ENCODE measurements around the gene EPYC. TPM values are rescaled to one million over a fixed set of nuclear protein-coding genes. Genes with fewer than 3 reads are reported as not detected.
A peak's percentile ranks its signal among the peaks of the same experiment; 100 is the strongest.

The EPYC gene
- total and polyA plus RNA-seq, 10 of the 15 experiments (the other 5 are each of a cell fraction or from before 2014, with no cell fraction given): not detected

GRCh38 chr12:91009319-91009950, 4.7 kb upstream of the EPYC start (continued):
- TF ChIP-seq E2F4 (IDR thresholded peaks at IDR 0.05; ENCODE audit: low read depth, low read length) (no peak), RAD51 (IDR thresholded peaks at IDR 0.05) (peak; percentile 35; the same call in 1 of the 2 replicates), SIN3A (IDR thresholded peaks at IDR 0.05; ENCODE audit: low read depth, low read length) (no peak), HSF1 (IDR thresholded peaks at IDR 0.05; ENCODE audit: low read depth, low read length) (no peak), ZBTB40 (IDR thresholded peaks at IDR 0.05; ENCODE audit: borderline replicate concordance) (no peak), NKRF (conservative IDR thresholded peaks at IDR 0.05) (no peak), POU2F2 (IDR thresholded peaks at IDR 0.05; ENCODE audit: borderline replicate concordance, low read depth, low read length) (peak; percentile 17; the same call in 1 of the 3 replicates), CHD4 (IDR thresholded peaks at IDR 0.05) (no peak), JUND (IDR thresholded peaks at IDR 0.05; ENCODE audit: low read depth, low read length) (0 out of 2 replicates have a peak, but pooled peaks have one; percentile 12), LARP7 (IDR thresholded peaks at IDR 0.05) (no peak), CHD2 (IDR thresholded peaks at IDR 0.05; ENCODE audit: borderline replicate concordance, low read depth, low read length) (no peak), CEBPZ (IDR thresholded peaks at IDR 0.05; ENCODE audit: low read depth, low read length) (no peak)
- TF ChIP-seq, protein P1, sequence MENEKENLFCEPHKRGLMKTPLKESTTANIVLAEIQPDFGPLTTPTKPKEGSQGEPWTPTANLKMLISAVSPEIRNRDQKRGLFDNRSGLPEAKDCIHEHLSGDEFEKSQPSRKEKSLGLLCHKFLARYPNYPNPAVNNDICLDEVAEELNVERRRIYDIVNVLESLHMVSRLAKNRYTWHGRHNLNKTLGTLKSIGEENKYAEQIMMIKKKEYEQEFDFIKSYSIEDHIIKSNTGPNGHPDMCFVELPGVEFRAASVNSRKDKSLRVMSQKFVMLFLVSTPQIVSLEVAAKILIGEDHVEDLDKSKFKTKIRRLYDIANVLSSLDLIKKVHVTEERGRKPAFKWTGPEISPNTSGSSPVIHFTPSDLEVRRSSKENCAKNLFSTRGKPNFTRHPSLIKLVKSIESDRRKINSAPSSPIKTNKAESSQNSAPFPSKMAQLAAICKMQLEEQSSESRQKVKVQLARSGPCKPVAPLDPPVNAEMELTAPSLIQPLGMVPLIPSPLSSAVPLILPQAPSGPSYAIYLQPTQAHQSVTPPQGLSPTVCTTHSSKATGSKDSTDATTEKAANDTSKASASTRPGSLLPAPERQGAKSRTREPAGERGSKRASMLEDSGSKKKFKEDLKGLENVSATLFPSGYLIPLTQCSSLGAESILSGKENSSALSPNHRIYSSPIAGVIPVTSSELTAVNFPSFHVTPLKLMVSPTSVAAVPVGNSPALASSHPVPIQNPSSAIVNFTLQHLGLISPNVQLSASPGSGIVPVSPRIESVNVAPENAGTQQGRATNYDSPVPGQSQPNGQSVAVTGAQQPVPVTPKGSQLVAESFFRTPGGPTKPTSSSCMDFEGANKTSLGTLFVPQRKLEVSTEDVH (IDR thresholded peaks at IDR 0.05; ENCODE audit: low read depth, partially characterized antibody): no peak
